Left lung (tissue), 10 donors: Measurements from ENCODE around the gene TCL1B. TPM values are rescaled to one million over a fixed set of nuclear protein-coding genes. Genes with fewer than 3 reads are reported as not detected.

Source experiments
- ATAC-seq: fragments of 200-7000 bp; cut with Tn5 transposase; one replicate; pipeline ENCODE4 v1.9.1; 2020; ENCODE audit warnings: moderate library complexity
- DNase-seq, 4 donors: peaks; one replicate each; pipeline ENCODE4 v3.0.0-alpha.2; 2013 to 2020
- H3K27ac ChIP-seq, 2 donors: fragments of 200-600 bp; sonication (generic) in 1 of 2; one replicate each; pipeline versions ENCODE4 v1.5.0 to v1.8.0; 2020 to 2021
- H3K27me3 ChIP-seq, 2 donors: fragments of 200-600 bp; sonication (generic) in 1 of 2; one replicate each; pipeline versions ENCODE4 v1.5.0 to v1.8.0; 2020 to 2021
- H3K36me3 ChIP-seq, 2 donors: fragments of 200-600 bp; sonication (generic) in 1 of 2; one replicate each; pipeline versions ENCODE4 v1.5.0 to v1.8.0; 2020 to 2021
- H3K4me1 ChIP-seq, 2 donors: fragments of 200-600 bp; one replicate each; pipeline ENCODE4 v1.8.0; 2021
- H3K4me3 ChIP-seq, 2 donors: fragments of 200-600 bp; sonication (generic) in 1 of 2; one replicate each; pipeline versions ENCODE4 v1.5.0 to v1.8.0; 2020 to 2021; ENCODE audit warnings: mild to moderate bottlenecking in 1 of 2
- H3K9me3 ChIP-seq, 2 donors: fragments of 200-600 bp; sonication (generic) in 1 of 2; one replicate each; pipeline versions ENCODE4 v1.5.0 to v1.8.0; 2020 to 2021
- intact Hi-C, 2 donors: fragments of 100-400 bp; cut with DNase I; formaldehyde crosslinking; loops; one replicate each; pipeline versions ENCODE4 v1.11.2 to v1.14.2; 2022
- polyA plus RNA-seq, 6 donors: library from polyadenylated mRNA; unstranded; fragments of 120-200 nt; gene quantifications; one replicate each; pipeline ENCODE4 v1.2.1, GENCODE V29; 2013; ENCODE audit not compliant: insufficient read length in 6 of 6
- total RNA-seq, 2 donors: library from RNA; stranded (reverse); fragmentation: NEBNext Ultra II Directional; extraction: Animal tissue kit (Norgen Biotek cat#: 25700); gene quantifications; one replicate each; pipeline ENCODE4 v1.2.1, GENCODE V29; 2021
- TF ChIP-seq, protein P1 (sequence below), 2 donors: fragments of 200-600 bp; sonication (generic) in 1 of 2; IDR thresholded peaks; one replicate each; pipeline versions ENCODE4 v1.5.0 to v1.8.0; 2021; ENCODE audit warnings: antibody characterized with exemption in 2 of 2
- donor health status: DM: no; HTN: yes; CAD: no.
- donor health status: DM: no; HTN: no; CAD: no.

TCL1B gene
- total and polyA plus RNA-seq, 8 donors: 0.28 TPM; not detected in 7

DNA sequence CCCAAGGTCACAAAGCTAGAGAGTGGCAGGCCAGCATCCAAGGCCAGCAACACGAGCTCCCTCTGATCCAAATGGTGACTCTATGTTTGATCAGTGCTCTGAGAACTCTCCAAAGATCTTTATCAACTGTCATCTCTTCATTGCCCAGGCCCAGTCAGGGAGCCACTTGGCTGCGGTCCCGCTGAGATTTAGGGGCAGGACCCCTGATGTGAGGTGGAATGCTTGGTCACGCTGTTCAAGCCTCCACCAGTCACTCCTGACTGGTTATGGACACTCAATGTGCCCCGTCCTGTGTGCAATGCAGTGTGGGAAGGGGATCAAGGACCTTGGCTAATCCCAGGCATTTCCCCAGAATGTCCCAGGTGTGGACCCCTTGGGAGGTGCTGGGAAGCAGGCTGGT lies 19.8 kb upstream of the TCL1B start:
- DNase-seq: no peak
- no peak overlapping the region for H3K27ac ChIP-seq
- H3K4me3 ChIP-seq: no peak overlapping the region
- no peaks in the 10 kb centered on the region for H3K9me3 ChIP-seq
- no peak for ATAC-seq
- no peaks in the 10 kb centered on the region for H3K36me3 ChIP-seq
- no peaks in the 10 kb centered on the region for H3K4me1 ChIP-seq
- TF ChIP-seq, protein P1, sequence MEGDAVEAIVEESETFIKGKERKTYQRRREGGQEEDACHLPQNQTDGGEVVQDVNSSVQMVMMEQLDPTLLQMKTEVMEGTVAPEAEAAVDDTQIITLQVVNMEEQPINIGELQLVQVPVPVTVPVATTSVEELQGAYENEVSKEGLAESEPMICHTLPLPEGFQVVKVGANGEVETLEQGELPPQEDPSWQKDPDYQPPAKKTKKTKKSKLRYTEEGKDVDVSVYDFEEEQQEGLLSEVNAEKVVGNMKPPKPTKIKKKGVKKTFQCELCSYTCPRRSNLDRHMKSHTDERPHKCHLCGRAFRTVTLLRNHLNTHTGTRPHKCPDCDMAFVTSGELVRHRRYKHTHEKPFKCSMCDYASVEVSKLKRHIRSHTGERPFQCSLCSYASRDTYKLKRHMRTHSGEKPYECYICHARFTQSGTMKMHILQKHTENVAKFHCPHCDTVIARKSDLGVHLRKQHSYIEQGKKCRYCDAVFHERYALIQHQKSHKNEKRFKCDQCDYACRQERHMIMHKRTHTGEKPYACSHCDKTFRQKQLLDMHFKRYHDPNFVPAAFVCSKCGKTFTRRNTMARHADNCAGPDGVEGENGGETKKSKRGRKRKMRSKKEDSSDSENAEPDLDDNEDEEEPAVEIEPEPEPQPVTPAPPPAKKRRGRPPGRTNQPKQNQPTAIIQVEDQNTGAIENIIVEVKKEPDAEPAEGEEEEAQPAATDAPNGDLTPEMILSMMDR (IDR thresholded peaks at IDR 0.05): no peak
- H3K27me3 ChIP-seq: peaks cover 0 to 43% of the 10 kb centered on the region in 2 donors
- intact Hi-C loops: no loop called here

DNA sequence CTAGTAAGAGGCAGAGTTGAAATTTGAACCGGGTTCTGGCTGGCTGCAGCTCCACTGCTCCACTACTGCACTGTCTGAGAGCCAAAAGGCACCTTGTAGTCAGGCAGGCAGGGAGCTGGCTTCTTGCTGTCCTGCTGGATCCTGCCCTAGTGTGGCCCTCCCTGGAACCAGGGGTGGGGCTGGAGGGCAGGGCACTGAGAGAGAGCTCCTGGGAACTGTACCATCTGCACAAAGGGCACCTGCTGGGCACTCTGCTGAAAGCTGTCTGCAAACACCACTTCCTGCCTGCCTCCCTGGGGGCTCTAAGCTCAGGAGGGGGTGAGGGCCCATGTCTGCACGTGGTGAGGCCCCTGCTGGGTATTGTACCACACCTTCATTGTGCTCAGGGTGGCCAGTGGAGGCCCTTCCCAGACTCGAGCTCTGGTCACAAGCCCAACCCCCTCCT lies 19.0 kb upstream of the TCL1B start:
- Histone ChIP-seq H3K4me3 (no peak overlapping the region), H3K9me3 (no peaks in the 10 kb centered on the region), H3K27me3 (peaks cover 0 to 35% of the 10 kb centered on the region in 2 donors), H3K27ac (no peak overlapping the region), H3K4me1 (no peaks in the 10 kb centered on the region), H3K36me3 (no peaks in the 10 kb centered on the region)
- intact Hi-C loops: no loop called here
- no peak for ATAC-seq
- DNase-seq: no peak
- TF ChIP-seq, protein P1 (IDR thresholded peaks at IDR 0.05): no peak

DNA sequence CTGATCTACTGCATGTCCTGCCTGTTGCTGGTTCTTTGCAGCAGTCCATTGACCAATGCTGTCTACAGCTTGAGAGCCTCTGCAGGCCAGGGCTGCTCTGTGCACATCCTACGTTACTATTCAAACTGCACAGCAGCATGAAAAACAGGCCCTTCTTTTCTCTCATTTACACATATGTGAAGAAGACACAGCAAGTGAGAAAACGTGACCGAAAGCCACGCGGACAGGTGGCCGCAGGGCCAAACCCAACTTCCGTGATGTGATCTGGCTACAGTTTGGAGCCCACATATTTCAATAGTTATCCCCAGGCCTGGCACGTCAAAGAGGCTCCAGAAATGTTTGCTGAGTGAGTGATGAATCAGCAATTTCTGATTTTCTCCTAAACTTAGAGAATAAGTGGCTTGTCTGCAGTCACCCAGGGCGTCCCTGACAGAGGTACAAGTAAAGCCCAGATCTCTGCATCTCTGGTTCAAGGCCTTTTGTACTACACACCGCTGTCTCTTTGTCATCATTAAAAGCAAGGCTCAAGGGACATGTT lies 17.9 kb upstream of the TCL1B start:
- Histone ChIP-seq H3K9me3 (no peaks in the 10 kb centered on the region), H3K36me3 (no peaks in the 10 kb centered on the region), H3K4me3 (no peak overlapping the region), H3K4me1 (no peaks in the 10 kb centered on the region), H3K27ac (no peak overlapping the region), H3K27me3 (peaks cover 0 to 35% of the 10 kb centered on the region in 2 donors)
- no peak for ATAC-seq
- intact Hi-C loops: no loop called here
- TF ChIP-seq, protein P1 (IDR thresholded peaks at IDR 0.05): no peak
- no peak for DNase-seq

DNA sequence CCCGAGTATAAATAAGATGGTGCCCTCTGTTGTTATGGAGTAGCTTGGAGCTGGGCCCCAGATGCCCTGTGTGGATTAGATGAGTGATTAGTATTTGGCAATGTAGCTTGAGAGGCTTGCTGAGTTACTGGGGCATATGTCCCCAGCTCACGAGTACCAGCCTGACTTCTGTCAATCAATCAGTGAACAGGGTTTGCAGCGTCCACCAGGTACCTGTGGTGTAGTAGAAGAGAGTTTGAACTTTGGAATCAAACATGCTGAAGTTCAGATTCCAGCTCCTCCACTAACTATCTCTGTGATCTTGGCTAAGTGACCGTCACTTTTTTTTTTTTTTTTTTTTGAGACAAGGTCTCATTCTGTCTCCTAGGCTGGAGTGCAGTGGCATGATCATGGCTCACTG lies 11.6 kb upstream of the TCL1B start:
- Histone ChIP-seq H3K36me3 (no peaks in the 10 kb centered on the region), H3K4me1 (no peaks in the 10 kb centered on the region), H3K9me3 (no peaks in the 10 kb centered on the region), H3K4me3 (no peak overlapping the region), H3K27ac (no peak overlapping the region), H3K27me3 (peaks cover 0 to 37% of the 10 kb centered on the region in 2 donors)
- intact Hi-C loops: no loop called here
- DNase-seq (no peak), ATAC-seq (no peak)
- TF ChIP-seq, protein P1 (IDR thresholded peaks at IDR 0.05): no peak

DNA sequence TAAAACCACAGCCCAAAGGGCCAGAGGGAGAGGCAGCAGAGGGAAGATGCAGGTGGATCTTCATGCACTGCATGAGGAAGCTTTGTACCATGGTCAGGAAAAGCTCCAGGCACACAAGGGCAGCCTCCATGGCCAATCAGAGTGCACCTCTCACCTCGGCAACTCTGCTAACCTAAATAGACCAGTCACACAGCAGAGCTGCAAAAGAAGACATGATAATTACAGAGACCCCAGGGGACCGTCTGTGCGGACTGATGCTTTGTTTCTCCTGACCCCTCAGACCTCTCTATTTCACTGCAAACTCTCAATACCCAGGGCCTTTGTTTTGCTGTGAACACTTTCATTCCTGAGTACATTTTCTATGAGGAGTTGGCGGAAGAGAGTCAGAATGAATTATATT lies 10.7 kb upstream of the TCL1B start:
- ATAC-seq: no peak
- no peak for DNase-seq
- no peak overlapping the region for H3K4me3 ChIP-seq
- peaks cover 0 to 32% of the 10 kb centered on the region in 2 donors for H3K27me3 ChIP-seq
- TF ChIP-seq, protein P1 (IDR thresholded peaks at IDR 0.05): no peak
- no peaks in the 10 kb centered on the region for H3K9me3 ChIP-seq
- H3K36me3 ChIP-seq: no peaks in the 10 kb centered on the region
- H3K27ac ChIP-seq: no peak overlapping the region
- no peaks in the 10 kb centered on the region for H3K4me1 ChIP-seq
- intact Hi-C loops: no loop called here
